MCF 10A (cell line): ENCODE results near the gene TOP1. TPM values are rescaled to one million over a fixed set of nuclear protein-coding genes. Genes with fewer than 3 reads are reported as not detected.

Experiments
- BruUV-seq: library from RNA; stranded (reverse); fragments of 400-500 nt; replicated peaks from 2 replicates; lab custom pipeline; 2021; lab: Mats Ljungman, UMichigan
- CTCF ChIA-PET: fragments of 300-600 bp; sonication (Branson Sonifier 250); formaldehyde crosslinking; extraction: SDS; loops from one replicate; lab custom pipeline; 2021; ENCODE audit warnings: antibody characterized with exemption, inconsistent platforms; lab: Yijun Ruan, JAX
- POLR2A ChIA-PET: fragments of 300-600, 350-650 bp; sonication (Branson Sonifier 250); formaldehyde crosslinking; extraction: SDS; loops from one replicate; lab custom pipeline; 2020; ENCODE audit warnings: antibody characterized with exemption, inconsistent platforms; lab: Yijun Ruan, JAX
- DNase-seq: peaks from one replicate; pipeline ENCODE4 v3.0.0-alpha.2; 2018; ENCODE audit not compliant: unreplicated experiment
- H3K27ac Mint-ChIP-seq: one replicate; pipeline ENCODE4 v1.8.0; 2022; ENCODE audit warnings: mild to moderate bottlenecking, low read depth, mixed read lengths; ENCODE audit not compliant: unreplicated experiment
- H3K27me3 Mint-ChIP-seq: one replicate; pipeline ENCODE4 v1.8.0; 2022; ENCODE audit warnings: mixed read lengths; ENCODE audit not compliant: insufficient read depth, unreplicated experiment
- H3K36me3 Mint-ChIP-seq: one replicate; pipeline ENCODE4 v1.8.0; 2022; ENCODE audit warnings: mild to moderate bottlenecking, moderate library complexity, mixed read lengths; ENCODE audit not compliant: insufficient read depth, unreplicated experiment
- H3K4me1 Mint-ChIP-seq: one replicate; pipeline ENCODE4 v1.8.0; 2022; ENCODE audit warnings: mixed read lengths; ENCODE audit not compliant: insufficient read depth, unreplicated experiment
- H3K4me3 Mint-ChIP-seq: one replicate; pipeline ENCODE4 v1.8.0; 2022; ENCODE audit warnings: mild to moderate bottlenecking, moderate library complexity, mixed read lengths; ENCODE audit not compliant: unreplicated experiment
- H3K9me3 Mint-ChIP-seq: one replicate; pipeline ENCODE4 v1.8.0; 2022; ENCODE audit warnings: mixed read lengths; ENCODE audit not compliant: unreplicated experiment
- intact Hi-C: fragments of 100-400 bp; cut with micrococcal nuclease; formaldehyde crosslinking; loops from 2 replicates; pipeline ENCODE4 v1.14.1; 2022
- total RNA-seq: library from RNA; stranded (reverse); gene quantifications from 2 replicates; pipeline ENCODE4 v1.2.3, GENCODE V29; 2022
- TF ChIP-seq, protein P1 (sequence below): fragments of 200-600 bp; IDR thresholded peaks from one replicate; pipeline ENCODE4 v1.8.0; 2022; ENCODE audit warnings: antibody characterized with exemption, mild to moderate bottlenecking; ENCODE audit not compliant: unreplicated experiment

Gene TOP1
- total RNA-seq, 1 experiment from 2014 or later = 174 TPM

DNA sequence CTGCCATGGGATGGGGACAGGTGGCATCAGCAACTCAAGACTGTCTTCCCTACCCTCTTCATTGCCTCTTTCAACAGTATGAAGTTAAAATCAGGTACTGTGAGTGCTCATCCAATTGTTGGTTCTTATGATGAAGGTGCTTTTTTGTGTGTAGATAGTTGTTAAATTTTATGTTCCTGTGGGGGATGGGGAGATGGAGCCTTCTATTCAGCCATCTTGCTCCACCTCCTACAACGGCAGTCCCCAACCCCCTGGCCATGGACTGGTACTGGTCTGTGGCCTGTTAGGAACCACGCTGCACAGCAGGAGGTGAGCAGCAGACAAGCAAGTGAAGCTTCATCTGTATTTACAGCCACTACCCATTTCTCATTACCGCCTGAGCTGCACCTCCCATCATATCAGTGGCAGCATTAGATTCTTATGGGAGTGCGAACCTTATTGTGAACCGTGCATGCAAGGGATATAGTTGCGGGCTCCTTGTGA, 47.8 kb upstream of the TOP1 start:
- peaks cover 36% of the 10 kb centered on the region for H3K9me3 Mint-ChIP-seq
- no TSS peak for BruUV-seq
- H3K36me3 Mint-ChIP-seq = no peaks in the 10 kb centered on the region
- ChIA-PET CTCF (interaction anchor here (0.6 to 21.6 kb wide), 5 partner anchors 10 to 396 kb away, joined by 4 to 616 read pairs (median 248); no protein-coding TSS in a partner anchor), POLR2A (interaction anchor here (0.9 to 1.7 kb wide), 2 partner anchors 10 to 251 kb away, joined by 3 to 5 read pairs; no protein-coding TSS in a partner anchor)
- peak overlapping the region; percentile 7 for H3K27ac Mint-ChIP-seq
- H3K4me1 Mint-ChIP-seq = peaks cover 16% of the 10 kb centered on the region
- no peak for DNase-seq
- TF ChIP-seq, protein P1, sequence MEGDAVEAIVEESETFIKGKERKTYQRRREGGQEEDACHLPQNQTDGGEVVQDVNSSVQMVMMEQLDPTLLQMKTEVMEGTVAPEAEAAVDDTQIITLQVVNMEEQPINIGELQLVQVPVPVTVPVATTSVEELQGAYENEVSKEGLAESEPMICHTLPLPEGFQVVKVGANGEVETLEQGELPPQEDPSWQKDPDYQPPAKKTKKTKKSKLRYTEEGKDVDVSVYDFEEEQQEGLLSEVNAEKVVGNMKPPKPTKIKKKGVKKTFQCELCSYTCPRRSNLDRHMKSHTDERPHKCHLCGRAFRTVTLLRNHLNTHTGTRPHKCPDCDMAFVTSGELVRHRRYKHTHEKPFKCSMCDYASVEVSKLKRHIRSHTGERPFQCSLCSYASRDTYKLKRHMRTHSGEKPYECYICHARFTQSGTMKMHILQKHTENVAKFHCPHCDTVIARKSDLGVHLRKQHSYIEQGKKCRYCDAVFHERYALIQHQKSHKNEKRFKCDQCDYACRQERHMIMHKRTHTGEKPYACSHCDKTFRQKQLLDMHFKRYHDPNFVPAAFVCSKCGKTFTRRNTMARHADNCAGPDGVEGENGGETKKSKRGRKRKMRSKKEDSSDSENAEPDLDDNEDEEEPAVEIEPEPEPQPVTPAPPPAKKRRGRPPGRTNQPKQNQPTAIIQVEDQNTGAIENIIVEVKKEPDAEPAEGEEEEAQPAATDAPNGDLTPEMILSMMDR = no peak
- intact Hi-C loops = no loop called here
- no peak overlapping the region for H3K4me3 Mint-ChIP-seq
- H3K27me3 Mint-ChIP-seq = no peaks in the 10 kb centered on the region

DNA sequence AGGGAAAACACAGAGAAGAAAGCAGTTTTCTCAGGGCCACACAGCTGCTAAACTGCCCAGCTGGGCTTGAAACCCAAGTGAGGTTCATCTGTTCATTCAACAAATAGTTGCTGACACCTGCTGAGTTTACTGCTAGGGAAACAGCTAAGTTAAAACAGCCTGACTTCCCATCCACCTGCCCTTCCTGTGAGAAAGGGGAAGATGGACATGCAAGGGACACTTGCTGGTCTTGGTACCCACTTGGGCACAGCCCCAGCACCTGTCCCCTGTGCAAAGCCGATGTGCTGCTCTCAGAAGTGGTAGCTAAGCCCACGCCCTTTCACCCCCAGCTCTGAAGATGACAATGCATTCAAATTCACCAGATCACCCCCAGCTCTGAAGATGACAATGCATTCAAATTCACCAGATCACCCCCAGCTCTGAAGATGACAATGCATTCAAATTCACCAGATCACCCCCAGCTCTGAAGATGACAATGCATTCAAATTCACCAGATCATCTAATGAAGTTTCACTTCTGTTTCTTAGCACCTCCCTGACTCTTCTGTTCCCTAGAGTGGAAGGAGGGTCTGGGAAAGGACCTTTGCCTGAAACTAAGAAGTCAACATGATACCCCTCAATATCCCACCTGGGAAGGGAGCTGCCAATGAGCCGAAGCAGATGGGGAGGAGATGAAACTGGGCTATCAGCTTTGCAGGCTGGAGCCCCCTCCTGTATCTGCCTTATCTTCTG, 46.0 kb upstream of the TOP1 start:
- CTCF ChIA-PET = interaction anchor here (0.6 to 21.6 kb wide), 10 partner anchors 8 to 963 kb away, joined by 3 to 616 read pairs (median 6); partner anchors contain the start of gene LPIN3
- Mint-ChIP-seq H3K4me3 (no peak overlapping the region), H3K9me3 (peaks cover 19% of the 10 kb centered on the region), H3K4me1 (peaks cover 16% of the 10 kb centered on the region), H3K27ac (no peak overlapping the region), H3K36me3 (no peaks in the 10 kb centered on the region), H3K27me3 (no peaks in the 10 kb centered on the region)
- no TSS peak for BruUV-seq
- DNase-seq = no peak
- intact Hi-C loops = no loop called here
- POLR2A ChIA-PET = interaction anchor here (0.6 to 1.9 kb wide), 7 partner anchors 23 to 445 kb away, joined by 3 to 4 read pairs (median 3); no protein-coding TSS in a partner anchor
- TF ChIP-seq, protein P1 = no peak

DNA sequence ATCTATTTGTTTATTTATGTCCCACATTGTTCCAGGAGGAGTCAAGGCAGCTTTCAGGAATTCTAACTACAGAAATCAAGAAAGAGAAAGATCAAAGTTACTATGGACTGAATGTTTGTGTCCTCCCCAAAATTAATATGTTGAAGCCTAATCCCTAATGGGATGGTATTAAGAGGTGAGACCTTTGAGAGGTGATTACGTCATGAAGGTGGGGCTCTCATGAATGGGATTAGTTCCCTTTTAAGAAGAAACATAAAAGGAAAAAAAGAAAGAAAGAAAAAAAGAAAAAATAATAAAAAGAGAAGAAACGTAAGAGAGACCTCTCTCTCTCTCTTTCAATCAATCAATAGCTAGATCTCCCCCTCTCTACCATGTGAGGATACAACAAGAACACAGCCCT, 44.7 kb upstream of the TOP1 start:
- H3K27ac Mint-ChIP-seq = no peak overlapping the region
- ChIA-PET CTCF (interaction anchor here (0.6 to 21.6 kb wide), 7 partner anchors 18 to 483 kb away, joined by 3 to 616 read pairs (median 6); no protein-coding TSS in a partner anchor), POLR2A (interaction anchor here (0.5 to 1.9 kb wide), 5 partner anchors 12 to 249 kb away, joined by 3 to 4 read pairs (median 3); no protein-coding TSS in a partner anchor)
- peaks cover 12% of the 10 kb centered on the region for H3K4me1 Mint-ChIP-seq
- no peaks in the 10 kb centered on the region for H3K36me3 Mint-ChIP-seq
- peaks cover 7% of the 10 kb centered on the region for H3K9me3 Mint-ChIP-seq
- DNase-seq = no peak
- no peak overlapping the region for H3K4me3 Mint-ChIP-seq
- TF ChIP-seq, protein P1 = no peak
- BruUV-seq = no TSS peak
- H3K27me3 Mint-ChIP-seq = no peaks in the 10 kb centered on the region
- intact Hi-C loops = no loop called here

DNA sequence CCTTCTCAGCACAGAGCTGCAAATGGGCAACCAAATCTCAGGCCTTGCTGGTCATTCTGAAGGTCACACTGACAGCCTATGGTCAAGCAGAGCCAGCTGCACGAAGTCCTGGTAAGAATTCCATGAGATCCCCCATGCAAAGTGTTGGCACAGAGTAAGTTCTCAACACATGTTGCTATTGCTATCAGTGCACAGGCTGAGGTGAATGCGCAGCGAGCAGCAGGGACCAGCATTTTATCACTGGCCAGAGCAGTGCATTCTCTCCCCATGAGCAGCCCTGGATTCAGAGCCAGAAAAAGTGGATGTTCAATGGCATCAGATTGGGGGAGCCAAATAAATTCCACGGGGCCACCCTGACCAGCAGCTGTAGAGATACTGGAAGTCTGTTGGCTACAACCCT, 44.1 kb upstream of the TOP1 start:
- CTCF ChIA-PET = interaction anchor here (15.5 to 21.6 kb wide), 3 partner anchors 18 to 109 kb away, joined by 248 to 616 read pairs (median 287); no protein-coding TSS in a partner anchor
- H3K27ac Mint-ChIP-seq = no peak overlapping the region
- H3K27me3 Mint-ChIP-seq = no peaks in the 10 kb centered on the region
- intact Hi-C loops = no loop called here
- H3K36me3 Mint-ChIP-seq = no peaks in the 10 kb centered on the region
- DNase-seq = no peak
- TF ChIP-seq, protein P1 = no peak
- H3K9me3 Mint-ChIP-seq = peaks cover 7% of the 10 kb centered on the region
- H3K4me3 Mint-ChIP-seq = no peak overlapping the region
- no TSS peak for BruUV-seq
- peaks cover 7% of the 10 kb centered on the region for H3K4me1 Mint-ChIP-seq
- POLR2A ChIA-PET = interaction anchor here (1.7 kb wide), 1 partner anchor 96 kb away, joined by 6 read pairs; no protein-coding TSS in a partner anchor
